Activated CD4-positive, alpha-beta memory T cell treated with anti-CD3 and anti-CD28 coated beads for 36 hours (primary cell): ENCODE results near the gene MT1G. TPM values are rescaled to one million over a fixed set of nuclear protein-coding genes. Genes with fewer than 3 reads are reported as not detected.
"Not testable (repeated sequence)": the region's sequence is repeated elsewhere in the genome, so short reads cannot be mapped to it uniquely, and the experiment has no call there.

Experiments
- CTCF ChIA-PET: fragments of 350-600 bp; sonication (Branson Sonifier 250); formaldehyde crosslinking; loops from one replicate; lab custom pipeline; 2021; ENCODE audit warnings: antibody characterized with exemption, inconsistent platforms; lab: Charles Lee
- POLR2A ChIA-PET: fragments of 350-600 bp; sonication (Branson Sonifier 250); formaldehyde crosslinking; loops from one replicate; lab custom pipeline; 2021; ENCODE audit warnings: antibody characterized with exemption; lab: Charles Lee
- DNase-seq: peaks from one replicate; pipeline ENCODE4 v3.0.0-alpha.2; 2020
- H3K27ac Mint-ChIP-seq: one replicate; pipeline ENCODE4 v1.8.0; 2021; ENCODE audit warnings: mixed read lengths
- H3K27me3 Mint-ChIP-seq: one replicate; pipeline ENCODE4 v1.8.0; 2021; ENCODE audit warnings: mixed read lengths
- H3K36me3 Mint-ChIP-seq: one replicate; pipeline ENCODE4 v1.8.0; 2021; ENCODE audit warnings: mixed read lengths
- H3K4me1 Mint-ChIP-seq: one replicate; pipeline ENCODE4 v1.8.0; 2021; ENCODE audit warnings: low read depth, mixed read lengths
- H3K4me3 Mint-ChIP-seq: one replicate; pipeline ENCODE4 v1.8.0; 2021; ENCODE audit warnings: mild to moderate bottlenecking, mixed read lengths
- H3K9me3 Mint-ChIP-seq: one replicate; pipeline ENCODE4 v1.8.0; 2021; ENCODE audit warnings: mixed read lengths
- intact Hi-C: fragments of 100-400 bp; cut with micrococcal nuclease; formaldehyde crosslinking; loops from one replicate; pipeline ENCODE4 v1.15.1; 2023
- total RNA-seq, 2 experiments: library from RNA; stranded (reverse); gene quantifications; one replicate each; pipeline ENCODE4 v1.2.3, GENCODE V29; 2021

MT1G gene
- total RNA-seq, 2 experiments from 2014 or later = 5.0 to 5.8 TPM

DNA sequence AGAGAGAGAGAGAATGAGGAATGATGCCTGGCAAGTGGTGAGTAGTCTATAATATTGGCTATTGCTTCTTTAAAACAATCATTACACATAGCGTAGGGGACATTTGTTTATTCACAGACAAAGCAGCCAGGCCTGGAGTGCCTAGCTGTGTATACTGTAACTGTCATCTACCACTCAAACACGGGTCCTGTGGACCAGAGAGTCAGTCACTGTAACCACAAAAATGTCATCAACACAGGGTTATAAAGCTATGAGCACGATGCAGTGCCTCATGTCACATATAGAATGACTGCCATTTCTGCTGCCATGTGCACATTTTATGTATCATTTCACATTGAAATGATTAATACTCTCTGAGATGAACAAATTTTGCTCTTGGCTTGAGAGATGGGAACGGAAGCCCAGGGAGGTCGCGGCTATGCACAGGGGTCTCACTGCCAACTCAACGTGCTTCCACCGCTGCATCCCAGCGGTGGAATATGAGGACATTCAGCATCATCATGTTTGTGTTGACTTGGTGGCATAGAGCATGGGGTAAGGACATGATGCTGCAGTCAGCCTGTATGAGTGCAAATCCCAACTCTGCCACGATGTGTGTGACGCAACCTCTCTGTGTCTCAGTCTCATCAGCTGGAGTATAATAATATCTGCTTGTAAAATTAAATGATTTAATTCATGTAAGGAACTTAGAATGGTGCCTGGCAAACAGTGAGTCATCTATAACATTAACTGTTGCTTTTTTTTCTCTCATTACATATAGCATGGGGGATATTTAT lies 5.1 kb upstream of the MT1G start:
- intact Hi-C loops = no loop called here
- DNase-seq = no peak
- Mint-ChIP-seq H3K36me3 (no peaks in the 10 kb centered on the region), H3K9me3 (no peaks in the 10 kb centered on the region), H3K27ac (no peak overlapping the region), H3K4me3 (no peak overlapping the region), H3K27me3 (peaks cover 47% of the 10 kb centered on the region), H3K4me1 (peaks cover 24% of the 10 kb centered on the region)
- POLR2A ChIA-PET = no interaction called here
- CTCF ChIA-PET = interaction anchor here (1.2 to 2.9 kb wide), 3 partner anchors 10 to 96 kb away, joined by 4 to 13 read pairs (median 5); no protein-coding TSS in a partner anchor

DNA sequence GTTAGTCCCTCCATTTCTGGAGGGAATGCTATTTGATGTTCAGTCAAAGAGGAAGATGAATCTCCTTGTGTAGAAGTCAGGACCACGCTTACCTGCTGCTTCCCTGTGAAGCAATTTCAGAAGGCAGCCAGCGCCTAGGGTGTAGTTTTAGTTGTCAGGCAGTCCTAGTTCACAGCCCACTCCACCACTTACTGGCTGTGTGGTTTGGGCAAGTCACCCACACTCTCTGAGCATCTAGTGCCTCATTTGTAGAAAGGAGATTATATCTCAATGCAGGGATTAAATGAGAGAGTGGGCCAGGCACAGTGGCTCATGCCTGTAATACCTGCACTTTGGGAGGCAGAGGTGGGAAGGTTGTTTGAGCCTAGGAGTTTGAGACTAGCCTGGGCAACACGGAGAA lies 4.3 kb upstream of the MT1G start:
- DNase-seq, H3K9me3 Mint-ChIP-seq, POLR2A ChIA-PET, H3K4me3 Mint-ChIP-seq, H3K36me3 Mint-ChIP-seq, H3K27ac Mint-ChIP-seq, intact Hi-C loops: not testable (repeated sequence)
- peaks cover 54% of the 10 kb centered on the region for H3K27me3 Mint-ChIP-seq
- H3K4me1 Mint-ChIP-seq = peaks cover 26% of the 10 kb centered on the region
- CTCF ChIA-PET = interaction anchor here (1.8 to 2.9 kb wide), 2 partner anchors 30 to 95 kb away, joined by 5 to 13 read pairs; no protein-coding TSS in a partner anchor

DNA sequence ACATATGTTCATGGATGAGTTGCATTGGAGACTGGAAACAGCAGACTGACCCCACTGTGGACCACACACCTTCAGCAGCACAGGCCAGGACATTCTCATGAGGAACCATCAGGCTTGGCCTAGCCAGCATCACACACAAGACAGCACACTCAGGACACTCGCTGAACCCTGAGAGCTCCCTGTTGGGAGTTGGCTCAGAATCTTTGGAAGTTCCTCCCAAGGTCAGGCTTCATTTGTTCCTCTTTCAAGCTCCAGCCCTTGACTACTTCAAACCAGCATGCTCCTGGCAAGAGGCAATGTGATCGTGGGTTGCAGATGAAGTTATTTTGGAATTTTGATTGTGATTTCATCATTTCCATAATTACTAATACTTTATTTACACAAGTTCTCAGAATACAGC lies 3.8 kb upstream of the MT1G start:
- DNase-seq, intact Hi-C loops, H3K36me3 Mint-ChIP-seq, H3K9me3 Mint-ChIP-seq, H3K27ac Mint-ChIP-seq, H3K4me3 Mint-ChIP-seq, POLR2A ChIA-PET: not testable (repeated sequence)
- Mint-ChIP-seq H3K4me1 (peaks cover 26% of the 10 kb centered on the region), H3K27me3 (peaks cover 54% of the 10 kb centered on the region)
- CTCF ChIA-PET = interaction anchor here (2.9 kb wide), 1 partner anchor 30 kb away, joined by 13 read pairs; no protein-coding TSS in a partner anchor

DNA sequence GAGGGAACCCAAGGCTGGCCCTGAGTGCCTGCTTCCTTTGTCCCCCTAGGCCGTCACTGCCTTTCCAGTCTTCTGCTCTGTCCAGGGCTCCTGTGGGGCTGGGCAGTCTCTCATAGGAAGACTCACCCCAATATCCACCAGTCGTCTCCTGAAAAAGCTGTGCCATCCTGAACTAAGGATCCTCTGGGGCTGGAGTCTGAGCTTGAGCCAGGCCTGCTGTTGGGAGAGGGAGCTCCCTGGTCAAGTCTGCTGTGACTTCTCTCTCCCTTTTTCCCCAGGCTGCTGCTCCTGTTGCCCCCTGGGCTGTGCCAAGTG lies 2.7 kb upstream of the MT1G start:
- intact Hi-C loops = no loop called here
- CTCF ChIA-PET = interaction anchor here (0.9 kb wide), 1 partner anchor 27 kb away, joined by 3 read pairs; no protein-coding TSS in a partner anchor

DNA sequence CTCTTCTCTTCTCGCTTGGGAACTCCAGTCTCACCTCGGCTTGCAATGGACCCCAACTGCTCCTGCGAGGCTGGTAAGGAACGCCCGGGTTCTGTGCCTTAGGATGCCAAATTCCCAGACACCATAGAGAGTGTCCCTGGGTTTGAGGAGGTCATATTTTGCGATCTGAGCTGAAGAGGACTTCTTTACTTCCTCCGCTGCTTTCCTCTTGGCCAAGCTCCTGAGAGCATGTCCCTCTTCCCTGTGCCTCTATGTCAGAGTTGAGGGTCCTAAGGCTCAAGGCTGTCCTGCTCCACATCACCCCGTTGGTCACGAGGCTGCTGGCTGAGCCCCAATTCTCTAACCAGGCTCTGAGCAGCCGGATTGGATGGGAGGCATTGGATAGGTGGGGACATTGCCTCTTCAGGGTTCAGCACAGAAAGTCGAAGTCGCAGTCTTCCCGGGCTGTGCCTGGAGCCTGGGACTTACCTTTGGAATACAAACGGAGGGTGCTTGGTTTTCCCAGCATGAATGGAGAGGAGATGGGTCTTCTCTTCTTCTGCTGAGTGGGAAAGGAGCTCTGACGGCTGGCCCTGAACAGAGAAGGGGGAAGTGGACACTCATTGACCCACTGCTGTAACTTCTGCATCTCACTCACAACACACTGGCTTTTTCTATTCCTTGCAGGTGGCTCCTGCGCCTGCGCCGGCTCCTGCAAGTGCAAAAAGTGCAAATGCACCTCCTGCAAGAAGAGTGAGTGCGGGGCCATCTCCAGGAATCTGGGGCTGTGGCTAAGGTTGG lies 2.2 kb upstream of the MT1G start:
- intact Hi-C loops = no loop called here
- no peak overlapping the region for H3K4me3 Mint-ChIP-seq

More for the DNA sequence above, 2.7 kb upstream of the MT1G start:
- no peak for DNase-seq
- Mint-ChIP-seq H3K4me1 (peaks cover 21% of the 10 kb centered on the region), H3K36me3 (peaks cover 2% of the 10 kb centered on the region), H3K9me3 (no peaks in the 10 kb centered on the region), H3K27ac (no peak overlapping the region), H3K27me3 (peaks cover 54% of the 10 kb centered on the region), H3K4me3 (no peak overlapping the region)
- POLR2A ChIA-PET = no interaction called here

DNA sequence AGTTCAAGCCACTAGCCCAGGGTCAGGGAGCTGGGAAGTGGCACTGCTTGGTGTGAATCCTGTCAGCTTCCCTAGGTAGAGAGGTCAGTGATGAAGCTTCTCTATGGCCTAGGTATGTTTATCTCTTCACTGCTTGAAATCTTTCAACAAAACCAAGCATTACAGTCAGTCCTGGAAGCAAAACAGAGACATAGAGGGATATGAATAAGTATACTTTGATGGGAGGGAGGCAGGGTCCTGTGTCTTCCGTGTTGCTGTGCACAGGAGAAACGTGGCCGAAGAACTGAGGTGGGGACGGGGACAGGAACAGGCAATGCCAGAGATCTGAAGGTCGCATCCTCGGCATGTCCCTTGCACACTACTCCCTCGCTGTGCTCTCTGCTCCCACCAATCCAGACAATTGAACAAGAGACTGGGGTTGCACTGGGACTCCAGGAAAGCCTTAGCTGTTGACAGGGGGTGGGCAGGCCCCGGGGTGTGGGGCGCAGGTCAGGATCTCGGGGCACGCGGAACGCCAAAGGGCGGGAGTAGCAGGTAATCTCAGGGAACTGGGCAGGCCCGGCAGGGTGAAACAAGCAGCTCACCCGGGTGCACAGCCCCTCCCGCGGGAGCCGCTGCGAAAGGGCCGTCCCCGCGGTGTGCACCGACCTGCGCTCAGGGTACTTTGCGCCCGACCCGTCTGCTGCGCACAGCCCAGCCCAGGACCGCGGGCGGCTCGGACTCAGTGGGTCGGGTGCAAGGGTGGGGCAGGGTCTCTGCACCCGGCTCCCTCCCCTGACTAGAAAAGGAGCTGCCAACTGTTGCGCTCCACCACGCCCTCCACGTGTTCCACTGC lies 1.4 kb upstream of the MT1G start, which contains the start of gene MT1H:
Gene MT1H (plus strand): TSS at position 810 of the 835 bp plus-strand sequence. CDS start 71 bp downstream, outside the sequence.
- POLR2A ChIA-PET = interaction anchor here (1.0 to 1.3 kb wide), 2 partner anchors 13 to 14 kb away, joined by 3 read pairs; partner anchors contain the start of gene MT1X

More for the DNA sequence above, 2.2 kb upstream of the MT1G start:
- H3K9me3 Mint-ChIP-seq = no peaks in the 10 kb centered on the region
- H3K27ac Mint-ChIP-seq = no peak overlapping the region
- peaks cover 17% of the 10 kb centered on the region for H3K4me1 Mint-ChIP-seq
- ChIA-PET CTCF (interaction anchor here (0.6 to 1.3 kb wide), 3 partner anchors 17 to 70 kb away, joined by 3 to 4 read pairs (median 3); no protein-coding TSS in a partner anchor), POLR2A (interaction anchor here (1.0 kb wide), 1 partner anchor 12 kb away, joined by 3 read pairs; the partner anchor contains the start of gene MT1X)
- peaks cover 2% of the 10 kb centered on the region for H3K36me3 Mint-ChIP-seq
- peaks cover 51% of the 10 kb centered on the region for H3K27me3 Mint-ChIP-seq
- DNase-seq = no peak

DNA sequence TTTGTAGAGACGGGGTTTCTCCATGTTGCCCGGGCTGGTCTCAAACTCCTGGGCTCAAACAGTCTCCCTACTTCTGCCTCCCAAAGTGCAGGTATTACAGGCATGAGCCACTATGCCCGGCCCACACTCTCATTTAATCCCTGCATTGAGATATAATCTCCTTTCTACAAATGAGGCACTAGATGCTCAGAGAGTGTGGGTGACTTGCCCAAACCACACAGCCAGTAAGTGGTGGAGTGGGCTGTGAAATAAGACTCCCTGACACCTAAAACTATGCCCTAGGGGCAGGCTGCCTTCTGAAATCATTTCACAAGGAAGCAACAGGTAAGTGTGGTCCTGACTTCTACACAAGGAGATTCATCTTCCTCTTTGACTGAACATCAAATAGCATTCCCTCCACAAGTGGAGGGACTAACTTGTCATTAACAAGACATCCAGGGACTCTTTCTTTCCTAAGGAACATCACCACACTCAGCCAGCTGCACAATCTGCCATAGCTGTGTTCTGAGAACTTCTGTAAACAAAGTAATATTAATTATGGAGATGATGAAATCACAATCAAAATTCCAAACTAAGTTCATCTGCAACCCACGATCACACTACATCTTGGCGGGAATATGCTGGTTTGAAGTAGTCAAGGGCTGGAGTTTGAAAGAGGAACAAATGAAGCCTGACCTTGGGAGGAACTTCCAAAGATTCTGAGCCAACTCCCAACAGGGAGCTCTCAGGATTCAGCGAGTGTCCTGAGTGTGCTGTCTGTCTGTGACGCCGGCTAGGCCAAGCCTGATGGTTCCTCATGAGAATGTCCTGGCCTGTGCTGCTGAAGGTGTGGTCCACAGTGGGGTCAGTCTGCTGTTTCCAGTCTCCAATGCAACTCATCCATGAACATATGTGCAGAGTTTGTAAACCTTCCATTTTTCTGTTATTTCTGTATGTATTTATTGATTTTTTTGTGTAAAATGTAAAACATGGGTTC lies 2.3 kb downstream of the MT1G start:
- CTCF ChIA-PET = interaction anchor here (1.3 kb wide), 1 partner anchor 36 kb away, joined by 3 read pairs; no protein-coding TSS in a partner anchor
- H3K27ac Mint-ChIP-seq, POLR2A ChIA-PET, H3K9me3 Mint-ChIP-seq, H3K4me3 Mint-ChIP-seq, intact Hi-C loops, H3K36me3 Mint-ChIP-seq, DNase-seq: not testable (repeated sequence)
- Mint-ChIP-seq H3K4me1 (peaks cover 27% of the 10 kb centered on the region), H3K27me3 (peaks cover 30% of the 10 kb centered on the region)

More for the DNA sequence above, 1.4 kb upstream of the MT1G start, which contains the start of gene MT1H:
- no peak for DNase-seq
- Mint-ChIP-seq H3K4me3 (no peak within 1 kb of the TSS), H3K27ac (no peak within 1 kb of the TSS), H3K9me3 (no peaks in the 10 kb centered on the region), H3K4me1 (peaks cover 17% of the 10 kb centered on the region), H3K36me3 (peaks cover 2% of the 10 kb centered on the region), H3K27me3 (peaks cover 45% of the 10 kb centered on the region)
- CTCF ChIA-PET = interaction anchor here (1.3 kb wide), 1 partner anchor 69 kb away, joined by 3 read pairs; no protein-coding TSS in a partner anchor
- intact Hi-C loops = no loop called here

DNA sequence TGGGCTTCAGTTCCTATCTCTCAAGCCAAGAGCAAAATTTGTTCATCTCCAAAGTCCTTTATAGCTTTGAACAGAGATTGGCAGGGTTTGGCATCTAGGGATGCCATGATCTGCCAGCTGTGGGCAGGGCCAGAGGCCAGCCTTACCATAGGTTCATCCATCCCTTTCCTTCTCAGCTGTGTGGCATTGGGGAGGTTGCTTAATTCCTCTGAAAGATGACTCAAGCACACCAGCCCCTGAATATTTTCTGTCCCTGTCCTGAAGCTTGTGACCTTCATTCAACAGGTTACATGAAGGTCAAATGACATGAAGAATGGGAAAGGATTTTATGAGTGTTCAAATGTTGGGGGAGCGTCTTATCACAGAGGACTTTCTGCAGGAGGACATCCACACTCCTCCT lies 3.4 kb downstream of the MT1G start:
- H3K27me3 Mint-ChIP-seq = peaks cover 21% of the 10 kb centered on the region
- POLR2A ChIA-PET = no interaction called here
- intact Hi-C loops = no loop called here

DNA sequence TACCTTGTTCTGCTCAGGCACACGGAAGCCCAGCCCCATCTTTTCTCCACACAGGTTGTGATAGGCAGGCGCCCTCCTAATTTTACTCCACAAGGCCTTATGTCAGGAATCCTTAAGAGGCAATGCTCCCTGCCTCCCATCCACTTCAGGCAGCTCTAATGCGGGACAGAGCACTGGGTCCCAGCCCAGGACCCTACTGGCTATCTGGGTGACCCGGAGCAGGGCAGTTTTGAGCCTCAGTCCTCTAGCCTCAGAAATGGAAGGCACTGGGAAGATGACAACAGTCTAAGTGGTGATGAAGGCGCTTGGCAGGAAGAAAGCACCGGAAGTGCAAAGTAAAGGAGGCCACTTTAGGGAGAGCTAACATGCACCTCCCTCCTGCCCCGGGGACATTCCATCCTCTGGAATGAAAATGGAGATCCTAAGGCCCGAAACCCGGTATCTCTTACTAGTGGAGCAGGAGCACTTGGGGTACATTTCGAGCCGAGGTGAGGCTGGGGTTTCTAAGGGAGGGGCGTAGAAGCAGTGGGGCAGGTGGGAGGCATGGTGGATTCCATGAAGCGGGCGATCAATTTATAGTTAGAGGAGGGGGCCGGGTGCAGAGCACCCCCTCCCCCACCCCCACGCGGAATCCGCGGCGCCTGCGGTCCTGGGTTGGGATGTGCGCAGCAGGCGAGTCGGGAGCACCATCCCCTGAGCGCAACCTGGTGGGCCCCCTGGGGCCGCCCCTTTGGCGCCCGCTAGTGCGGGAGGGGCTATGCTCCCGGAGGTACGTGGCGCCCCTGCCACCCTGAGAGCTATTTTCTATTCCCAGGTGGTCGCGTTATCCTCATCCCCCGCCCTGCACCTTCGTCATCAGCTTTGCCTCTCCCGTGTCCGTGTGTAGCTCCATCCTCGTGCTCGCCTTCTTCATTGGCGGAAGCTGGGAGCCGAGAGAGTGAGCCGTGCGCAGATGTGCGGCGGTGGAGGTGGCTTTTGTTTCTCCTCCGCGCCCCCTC lies 5.2 kb downstream of the MT1G start:
- Mint-ChIP-seq H3K4me1 (peaks cover 15% of the 10 kb centered on the region), H3K9me3 (no peaks in the 10 kb centered on the region), H3K4me3 (peak overlapping the region; percentile 80), H3K27me3 (peaks cover 5% of the 10 kb centered on the region), H3K27ac (peak overlapping the region; percentile 62), H3K36me3 (peaks cover 2% of the 10 kb centered on the region)
- POLR2A ChIA-PET = no interaction called here
- CTCF ChIA-PET = interaction anchor here (0.6 to 2.4 kb wide), 5 partner anchors 11 to 65 kb away, joined by 3 to 8 read pairs (median 4); partner anchors contain the start of gene MT2A
- intact Hi-C loops = loop anchor here (2.0 kb wide), 1 partner anchor 20 kb away; the partner anchor contains the start of gene MT1X
- DNase-seq = peak; percentile 63

More for the DNA sequence above, 3.4 kb downstream of the MT1G start:
- no peak for DNase-seq
- Mint-ChIP-seq H3K4me3 (no peak overlapping the region), H3K36me3 (peaks cover 2% of the 10 kb centered on the region), H3K9me3 (no peaks in the 10 kb centered on the region), H3K4me1 (peaks cover 23% of the 10 kb centered on the region), H3K27ac (no peak overlapping the region)
- CTCF ChIA-PET = interaction anchor here (0.6 to 1.3 kb wide), 2 partner anchors 38 to 228 kb away, joined by 3 to 5 read pairs; no protein-coding TSS in a partner anchor
